ENCODE data around the gene DNAH12. TPM values are rescaled to one million over a fixed set of nuclear protein-coding genes. Genes with fewer than 3 reads are reported as not detected.

DNAH12 gene
- total and polyA plus RNA-seq, 8 donors = 0.61 to 10.4 (median 5.4) TPM

GRCh38 chr3:57538465-57538864 is 5.7 kb downstream of the DNAH12 start:
- Histone ChIP-seq H3K27ac (no peak overlapping the region), H3K27me3 (no peaks in the 10 kb centered on the region), H3K9me3 (no peaks in the 10 kb centered on the region), H3K4me1 (no peaks in the 10 kb centered on the region), H3K4me3 (no peak overlapping the region), H3K36me3 (no peaks in the 10 kb centered on the region)
- intact Hi-C loops (cut with DNase I) = no loop called here
- DNase-seq (no peak), ATAC-seq (no peak)
- no peak for TF ChIP-seq CTCF (IDR thresholded peaks at IDR 0.05)

- peak; percentile 24 for ATAC-seq
- Histone ChIP-seq H3K9me3 (no peaks in the 10 kb centered on the region), H3K4me3 (no peak overlapping the region), H3K4me1 (no peaks in the 10 kb centered on the region), H3K27ac (no peak overlapping the region), H3K27me3 (no peaks in the 10 kb centered on the region), H3K36me3 (no peaks in the 10 kb centered on the region)
- no peak for DNase-seq
- intact Hi-C loops (cut with DNase I) = no loop called here
- TF ChIP-seq CTCF (IDR thresholded peaks at IDR 0.05) = no peak
Measured at GRCh38 chr3:57530071-57530608, 14.0 kb downstream of the DNAH12 start.

GRCh38 chr3:57518276-57518915 is 25.7 kb downstream of the DNAH12 start:
- Histone ChIP-seq H3K27ac (no peak overlapping the region), H3K36me3 (no peaks in the 10 kb centered on the region), H3K4me3 (no peak overlapping the region), H3K27me3 (no peaks in the 10 kb centered on the region), H3K4me1 (no peaks in the 10 kb centered on the region), H3K9me3 (no peaks in the 10 kb centered on the region)
- intact Hi-C loops (cut with DNase I) = no loop called here
- no peak for DNase-seq
- ATAC-seq = no peak
- no peak for TF ChIP-seq CTCF (IDR thresholded peaks at IDR 0.05)

GRCh38 chr3:57512166-57512565 is 32.0 kb downstream of the DNAH12 start:
- Histone ChIP-seq H3K36me3 (no peaks in the 10 kb centered on the region), H3K4me1 (no peaks in the 10 kb centered on the region), H3K27ac (no peak overlapping the region), H3K9me3 (no peaks in the 10 kb centered on the region), H3K4me3 (no peak overlapping the region), H3K27me3 (no peaks in the 10 kb centered on the region)
- TF ChIP-seq CTCF (IDR thresholded peaks at IDR 0.05) = no peak
- intact Hi-C loops (cut with DNase I) = no loop called here
- no peak for ATAC-seq
- peak in 1 of 4 donors; percentile 2 for DNase-seq

- DNase-seq (no peak), ATAC-seq (no peak)
- intact Hi-C loops (cut with DNase I) = no loop called here
- no peak overlapping the region for H3K27ac ChIP-seq
- H3K4me1 ChIP-seq = no peaks in the 10 kb centered on the region
- no peaks in the 10 kb centered on the region for H3K27me3 ChIP-seq
- H3K9me3 ChIP-seq = no peaks in the 10 kb centered on the region
- H3K36me3 ChIP-seq = no peaks in the 10 kb centered on the region
- no peak for TF ChIP-seq CTCF (IDR thresholded peaks at IDR 0.05)
- no peak overlapping the region for H3K4me3 ChIP-seq
Measured at GRCh38 chr3:57505901-57506300, 38.2 kb downstream of the DNAH12 start.

Data from left lung (tissue), 10 donors.